Stomach (tissue), 9 donors: ENCODE results near the gene CCN6. TPM values are rescaled to one million over a fixed set of nuclear protein-coding genes. Genes with fewer than 3 reads are reported as not detected.

Source experiments
- DNase-seq, 2 donors: peaks; one replicate each; pipeline versions ENCODE4 v3.0.0 to v3.0.0-alpha.2; 2013 to 2019
- H3K27ac ChIP-seq, 5 donors: fragments of 200-600 bp in 4 of 5; sonication (generic) in 4 of 5; one replicate each; pipeline ENCODE4 v1.5.1; 2013 to 2019; ENCODE audit warnings: mild to moderate bottlenecking in 1 of 5, moderate library complexity in 1 of 5
- H3K27me3 ChIP-seq, 3 donors: fragments of 200-600 bp; sonication (generic); one replicate each; pipeline ENCODE4 v1.5.1; 2017 to 2019; ENCODE audit warnings: mixed run types in 1 of 3
- H3K36me3 ChIP-seq, 4 donors: fragments of 200-600 bp; sonication (generic); 1 replicate in 3 of 4; 2 replicates in 1 of 4; pipeline ENCODE4 v1.5.1; 2016 to 2019
- H3K4me1 ChIP-seq, 4 donors: fragments of 200-600 bp; sonication (generic); one replicate each; pipeline ENCODE4 v1.5.1; 2016 to 2019
- H3K4me3 ChIP-seq, 4 donors: fragments of 200-600 bp; sonication (generic) in 3 of 4; one replicate each; pipeline ENCODE4 v1.5.1; 2016 to 2019; ENCODE audit warnings: mild to moderate bottlenecking in 1 of 4
- H3K9me3 ChIP-seq, 4 donors: fragments of 200-600 bp; sonication (generic); one replicate each; pipeline ENCODE4 v1.5.1; 2016 to 2019
- CTCF ChIP-seq, 7 experiments: fragments of 450-650 bp in 4 of 7; fragments of 200-600 bp in 3 of 7; sonication (generic) in 3 of 7; IDR thresholded peaks; one replicate each; pipeline ENCODE4 v1.5.1; 2016 to 2019; ENCODE audit warnings: antibody characterized with exemption in 7 of 7, control low read depth in 2 of 7, mild to moderate bottlenecking in 1 of 7
- EP300 ChIP-seq: sonication (generic); formaldehyde crosslinking; IDR thresholded peaks from one replicate; pipeline ENCODE4 v1.6.1; 2017; ENCODE audit warnings: antibody characterized with exemption
- POLR2A ChIP-seq, 4 donors: fragments of 450-650 bp; IDR thresholded peaks; one replicate each; pipeline ENCODE4 v1.6.1; 2016; ENCODE audit warnings: antibody characterized with exemption in 4 of 4, control low read depth in 2 of 4, mild to moderate bottlenecking in 1 of 4, moderate library complexity in 1 of 4
- POLR2AphosphoS5 ChIP-seq, 3 donors: sonication (generic); formaldehyde crosslinking; IDR thresholded peaks; one replicate each; pipeline ENCODE4 v1.6.1; 2016; ENCODE audit warnings: antibody characterized with exemption in 3 of 3
- WGBS, 5 donors: extraction: QIAGEN DNeasy Blood & Tissue Kit in 3 of 5; methylation state at CpG; one replicate each; pipeline versions ENCODE4 v1.1.5 to v1.1.7; 2013 to 2018; 5-methylcytosine and 5-hydroxymethylcytosine counted together
- intact Hi-C: fragments of 100-400 bp; cut with DNase I; formaldehyde crosslinking; loops from one replicate; pipeline ENCODE4 v1.15.1; 2023; ENCODE audit warnings: low total_unique reads
- polyA plus RNA-seq, 3 donors: library from polyadenylated mRNA; stranded (reverse); fragments of 200-250 nt; gene quantifications; one replicate each; pipeline ENCODE4 v1.2.3, GENCODE V29; 2013
- total RNA-seq, 5 donors: library from RNA; depleted of rRNA; stranded (reverse); fragments of >200 nt; gene quantifications; one replicate each; pipeline versions ENCODE4 v1.1.0 to v1.2.3, GENCODE V29; 2014 to 2016
- donor health status: healthy with polysubstance abuse.
- donor health status: Bipolar disorder and iron deficiency.
- donor health status: healthy.

The CCN6 gene
- total and polyA plus RNA-seq, 8 donors, result not detected

GRCh38 chr6:112033791-112034615 is 19.9 kb upstream of the CCN6 start:
- intact Hi-C loops, result loop anchor here (10.0 kb wide), 2 partner anchors 319 to 769 kb away; no protein-coding TSS in a partner anchor
- no peak for DNase-seq
- WGBS, 5 donors, result 74 to 77% (median 76%) methylated on average over 6 of the region's 6 CpGs
- Histone ChIP-seq H3K4me1 (peaks cover 0 to 40% (median 18%) of the 10 kb centered on the region in 4 donors), H3K27ac (peak overlapping the region in 2 of 5 donors; percentile 32 to 81), H3K9me3 (no peaks in the 10 kb centered on the region), H3K27me3 (no peaks in the 10 kb centered on the region), H3K4me3 (no peak overlapping the region), H3K36me3 (no peaks in the 10 kb centered on the region)
- no peak for TF ChIP-seq CTCF (IDR thresholded peaks at IDR 0.05)
- no peak for TF ChIP-seq POLR2AphosphoS5 (IDR thresholded peaks at IDR 0.05)
- no peak for TF ChIP-seq EP300
- no peak for TF ChIP-seq POLR2A (IDR thresholded peaks at IDR 0.05)

GRCh38 chr6:112034616-112034995 is 19.3 kb upstream of the CCN6 start:
- peak overlapping the region in 2 of 5 donors; percentile 32 to 81 for H3K27ac ChIP-seq
- H3K36me3 ChIP-seq, result no peaks in the 10 kb centered on the region
- H3K4me1 ChIP-seq, result peaks cover 0 to 35% (median 16%) of the 10 kb centered on the region in 4 donors
- 90 to 93% (median 90%) methylated on average over 4 of the region's 4 CpGs for WGBS, 5 donors
- DNase-seq, result no peak
- TF ChIP-seq EP300, result no peak
- TF ChIP-seq POLR2AphosphoS5 (IDR thresholded peaks at IDR 0.05), result no peak
- TF ChIP-seq POLR2A (IDR thresholded peaks at IDR 0.05), result no peak
- TF ChIP-seq CTCF (IDR thresholded peaks at IDR 0.05), result no peak
- H3K27me3 ChIP-seq, result no peaks in the 10 kb centered on the region
- intact Hi-C loops, result loop anchor here (10.0 kb wide), 2 partner anchors 320 to 770 kb away; no protein-coding TSS in a partner anchor
- H3K9me3 ChIP-seq, result no peaks in the 10 kb centered on the region
- H3K4me3 ChIP-seq, result no peak overlapping the region

GRCh38 chr6:112036088-112036637 is 17.7 kb upstream of the CCN6 start:
- no peak for DNase-seq
- Histone ChIP-seq H3K9me3 (no peaks in the 10 kb centered on the region), H3K4me1 (peaks cover 0 to 20% (median 6%) of the 10 kb centered on the region in 4 donors), H3K4me3 (no peak overlapping the region), H3K27ac (peak overlapping the region in 3 of 5 donors; percentile 9 to 81 (median 24)), H3K27me3 (no peaks in the 10 kb centered on the region), H3K36me3 (no peaks in the 10 kb centered on the region)
- intact Hi-C loops, result loop anchor here (10.0 kb wide), 2 partner anchors 321 to 771 kb away; no protein-coding TSS in a partner anchor
- TF ChIP-seq POLR2AphosphoS5 (IDR thresholded peaks at IDR 0.05) (no peak), CTCF (IDR thresholded peaks at IDR 0.05) (no peak), POLR2A (IDR thresholded peaks at IDR 0.05) (no peak), EP300 (no peak)
- 79 to 92% (median 86%) methylated on average over 4 of the region's 4 CpGs for WGBS, 5 donors

GRCh38 chr6:112037783-112038216 is 16.1 kb upstream of the CCN6 start:
- Histone ChIP-seq H3K27ac (peak overlapping the region in 4 of 5 donors; percentile 40 to 81 (median 54)), H3K27me3 (no peaks in the 10 kb centered on the region), H3K9me3 (no peaks in the 10 kb centered on the region), H3K4me3 (no peak overlapping the region), H3K4me1 (peaks cover 0 to 14% (median 7%) of the 10 kb centered on the region in 4 donors), H3K36me3 (no peaks in the 10 kb centered on the region)
- intact Hi-C loops, result loop anchor here (10.0 kb wide), 2 partner anchors 323 to 773 kb away; no protein-coding TSS in a partner anchor
- DNase-seq, result peak in 1 of 2 donors; percentile 28
- WGBS, 5 donors, result 44 to 81% (median 72%) methylated on average over 3 to 8 of the region's 8 CpGs
- TF ChIP-seq POLR2A (IDR thresholded peaks at IDR 0.05), result no peak
- peak in 2 of 3 donors; percentile 60 to 66 for TF ChIP-seq POLR2AphosphoS5 (IDR thresholded peaks at IDR 0.05)
